Mucosa of stomach (tissue), 1 donor: ENCODE data around the gene ITGA8.
"Not testable (repeated sequence)": the region's sequence is repeated elsewhere in the genome, so short reads cannot be mapped to it uniquely, and the experiment has no call there.

Source experiments
- H3K27me3 ChIP-seq: one replicate; pipeline ENCODE4 v1.7.0; 2013; ENCODE audit warnings: mild to moderate bottlenecking, low read length; ENCODE audit not compliant: control insufficient read depth, insufficient read depth
- H3K36me3 ChIP-seq: one replicate; pipeline ENCODE4 v1.7.0; 2013; ENCODE audit warnings: low read length; ENCODE audit not compliant: control insufficient read depth, insufficient read depth
- H3K4me1 ChIP-seq: one replicate; pipeline ENCODE4 v1.7.0; 2013; ENCODE audit warnings: mild to moderate bottlenecking, low read length; ENCODE audit not compliant: control insufficient read depth, insufficient read depth
- H3K4me3 ChIP-seq: one replicate; pipeline ENCODE4 v1.7.0; 2013; ENCODE audit warnings: low read length
- H3K9ac ChIP-seq: one replicate; pipeline ENCODE4 v1.7.0; 2013; ENCODE audit warnings: mild to moderate bottlenecking, low read length, moderate library complexity
- H3K9me3 ChIP-seq: one replicate; pipeline ENCODE4 v1.7.0; 2013; ENCODE audit warnings: mild to moderate bottlenecking, low read length, moderate library complexity; ENCODE audit not compliant: control insufficient read depth
- donor health status: Pancreatic carcinoma.

ITGA8 gene

DNA sequence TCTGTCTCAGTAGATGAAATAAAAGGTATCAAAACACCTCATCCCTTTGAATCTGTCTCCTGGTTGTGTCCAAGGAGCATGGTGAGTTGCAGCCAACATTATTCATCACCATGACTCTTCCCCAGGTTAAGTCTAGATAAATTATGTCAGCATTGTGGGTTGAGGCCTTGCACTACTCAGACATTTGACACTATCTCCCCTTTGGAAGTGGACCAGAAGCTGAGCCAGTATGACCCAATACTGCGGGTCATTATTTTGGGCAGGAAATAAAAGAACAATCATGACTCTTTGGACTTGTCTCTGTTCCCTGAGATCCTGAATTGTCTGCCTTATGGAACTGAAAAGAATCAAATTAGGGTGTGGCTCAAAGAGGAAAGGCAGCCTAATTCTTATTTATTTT, 180.5 kb downstream of the ITGA8 start:
- Histone ChIP-seq H3K4me3 (no peak overlapping the region), H3K27me3 (no peaks in the 10 kb centered on the region), H3K36me3 (no peaks in the 10 kb centered on the region), H3K9me3 (no peaks in the 10 kb centered on the region), H3K9ac (no peak overlapping the region), H3K4me1 (no peaks in the 10 kb centered on the region)

DNA sequence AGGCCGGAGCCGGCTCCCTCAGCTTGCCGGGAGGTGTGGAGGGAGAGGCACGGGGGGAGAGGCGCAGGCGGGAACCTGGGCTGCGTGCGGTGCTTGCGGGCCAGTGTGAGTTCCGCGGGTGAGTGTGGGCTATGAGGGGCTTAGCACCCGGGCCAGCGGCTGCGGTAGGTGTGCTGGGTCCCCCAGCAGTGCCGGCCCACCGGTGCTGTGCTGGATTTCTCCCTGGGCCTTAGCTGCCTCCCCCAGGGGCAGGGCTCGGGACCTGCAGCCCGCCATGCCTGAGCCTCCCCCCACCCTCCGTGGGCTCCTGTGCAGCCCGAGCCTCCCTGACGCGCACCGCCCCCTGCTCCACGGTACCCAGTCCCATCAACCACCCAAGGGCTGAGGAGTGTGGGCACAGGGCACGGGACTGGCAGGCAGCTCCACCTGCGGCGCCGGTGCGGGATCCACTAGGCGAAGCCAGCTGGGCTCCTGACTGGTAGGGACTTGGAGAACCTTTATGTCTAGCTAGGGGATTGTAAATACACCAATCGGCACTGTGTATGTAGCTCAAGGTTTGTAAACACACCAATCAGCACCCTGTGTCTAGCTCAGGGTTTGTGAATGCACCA, 184.7 kb downstream of the ITGA8 start:
- not testable (repeated sequence) for H3K27me3 ChIP-seq, H3K9me3 ChIP-seq, H3K36me3 ChIP-seq, H3K4me3 ChIP-seq, H3K9ac ChIP-seq, H3K4me1 ChIP-seq

DNA sequence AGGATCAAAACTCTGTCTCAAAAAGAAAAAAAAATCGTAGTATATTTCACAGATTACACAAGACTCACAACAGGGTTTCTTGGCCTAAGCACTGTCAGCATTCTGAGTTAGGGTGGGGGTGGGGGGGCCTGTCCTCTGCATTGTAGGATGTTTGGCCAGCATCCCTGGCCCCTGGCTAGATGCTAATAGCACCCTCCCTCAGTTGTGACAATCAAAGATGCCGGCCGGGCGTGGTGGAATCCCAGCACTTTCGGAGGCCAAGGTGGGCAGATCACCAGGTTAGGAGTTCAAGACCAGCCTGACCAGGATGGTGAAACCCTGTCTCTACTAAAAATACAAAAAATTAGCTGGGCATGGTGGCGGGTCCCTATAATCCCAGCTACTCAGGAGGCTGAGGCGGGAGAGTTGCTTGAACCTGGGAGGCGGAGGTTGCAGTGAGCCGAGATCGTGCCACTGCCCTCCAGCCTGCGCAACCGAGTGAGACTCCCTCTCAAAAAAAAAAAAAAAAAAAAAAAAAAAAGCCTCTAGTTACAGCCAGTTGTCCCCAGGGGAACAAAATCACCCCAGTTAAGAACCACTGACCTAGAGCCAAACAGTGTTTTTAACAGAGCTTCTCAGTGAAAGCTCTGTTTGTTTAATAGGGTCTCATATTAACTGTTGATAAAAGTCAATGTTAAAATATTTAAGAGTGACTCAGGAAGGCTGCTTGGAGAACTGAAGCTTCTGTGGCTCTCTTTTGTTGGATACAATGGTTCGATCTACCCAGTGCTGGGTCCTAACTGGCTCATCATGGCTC, 187.6 kb downstream of the ITGA8 start:
- Histone ChIP-seq H3K36me3 (no peaks in the 10 kb centered on the region), H3K4me3 (no peak overlapping the region), H3K27me3 (no peaks in the 10 kb centered on the region), H3K4me1 (no peaks in the 10 kb centered on the region), H3K9ac (no peak overlapping the region), H3K9me3 (no peaks in the 10 kb centered on the region)

DNA sequence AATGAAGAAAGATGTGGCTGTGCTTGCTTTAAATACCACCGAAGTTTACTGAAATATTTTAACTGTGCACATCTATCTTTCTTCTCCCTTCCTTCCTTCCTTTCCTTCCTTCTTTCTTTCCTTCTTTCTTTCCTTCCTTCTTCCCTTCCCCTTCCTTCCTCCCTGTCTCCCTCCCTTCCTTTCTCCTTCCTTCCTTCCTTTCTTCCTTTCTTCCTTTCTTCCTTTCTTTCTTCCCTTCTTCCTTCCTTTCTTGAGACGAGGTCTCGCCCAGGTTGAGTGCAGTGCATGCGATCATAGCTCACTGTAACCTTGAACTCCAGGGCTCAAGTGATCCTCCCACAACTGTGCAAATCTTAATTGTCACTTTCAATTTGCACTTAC, 190.9 kb downstream of the ITGA8 start:
- Histone ChIP-seq H3K4me3 (no peak overlapping the region), H3K27me3 (no peaks in the 10 kb centered on the region), H3K4me1 (no peaks in the 10 kb centered on the region), H3K36me3 (no peaks in the 10 kb centered on the region), H3K9ac (no peak overlapping the region), H3K9me3 (no peaks in the 10 kb centered on the region)

DNA sequence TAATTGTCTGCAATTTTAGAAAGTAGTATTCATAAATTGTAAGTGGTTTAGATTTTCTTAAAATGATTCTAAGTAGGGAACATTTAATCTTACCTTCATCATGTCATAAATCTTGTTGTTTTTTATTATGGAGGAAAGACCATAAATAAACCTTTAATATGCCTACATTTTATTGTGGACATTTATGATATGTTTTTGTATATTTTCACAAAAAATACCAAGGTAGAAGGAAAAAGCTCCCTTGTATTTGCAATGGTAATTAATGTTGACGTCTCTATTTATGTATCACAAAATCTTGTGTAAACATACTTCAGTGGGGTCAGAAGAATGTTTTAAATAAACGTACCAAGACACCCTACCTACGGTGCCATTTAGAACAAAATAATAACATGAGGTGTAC, 193.0 kb downstream of the ITGA8 start:
- Histone ChIP-seq H3K9me3 (no peaks in the 10 kb centered on the region), H3K27me3 (no peaks in the 10 kb centered on the region), H3K4me1 (no peaks in the 10 kb centered on the region)

DNA sequence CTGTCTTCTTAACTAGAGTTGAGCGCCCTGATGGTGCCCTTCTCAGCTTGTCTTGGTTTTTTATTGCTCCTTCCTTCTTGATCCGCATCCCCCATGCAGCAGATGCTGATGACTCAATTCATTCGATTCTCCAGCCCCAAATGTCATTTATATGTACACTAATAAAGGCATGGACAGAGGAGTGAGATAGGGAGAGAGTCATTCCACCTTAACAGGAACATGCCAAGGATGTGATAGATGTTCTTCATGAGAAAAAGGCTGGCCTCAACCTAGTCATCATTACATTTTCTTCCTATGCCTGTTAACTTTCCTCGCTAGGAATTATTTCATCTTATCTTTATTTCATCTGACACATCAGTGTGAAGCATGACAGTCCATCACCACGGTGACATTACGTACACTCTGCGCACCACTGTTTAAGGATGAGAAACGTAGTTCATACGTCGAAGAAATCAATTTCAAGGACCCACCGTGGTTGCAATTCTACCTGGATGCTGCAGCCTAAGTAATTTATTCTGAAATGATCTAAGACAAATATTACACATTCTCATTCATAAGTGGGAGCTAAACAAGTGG, 198.3 kb downstream of the ITGA8 start:
- Histone ChIP-seq H3K36me3 (no peaks in the 10 kb centered on the region), H3K4me3 (no peak overlapping the region), H3K27me3 (no peaks in the 10 kb centered on the region), H3K9ac (no peak overlapping the region), H3K9me3 (no peaks in the 10 kb centered on the region), H3K4me1 (no peaks in the 10 kb centered on the region)

More for the DNA sequence above, 193.0 kb downstream of the ITGA8 start:
- Histone ChIP-seq H3K9ac (no peak overlapping the region), H3K36me3 (no peaks in the 10 kb centered on the region), H3K4me3 (no peak overlapping the region)

DNA sequence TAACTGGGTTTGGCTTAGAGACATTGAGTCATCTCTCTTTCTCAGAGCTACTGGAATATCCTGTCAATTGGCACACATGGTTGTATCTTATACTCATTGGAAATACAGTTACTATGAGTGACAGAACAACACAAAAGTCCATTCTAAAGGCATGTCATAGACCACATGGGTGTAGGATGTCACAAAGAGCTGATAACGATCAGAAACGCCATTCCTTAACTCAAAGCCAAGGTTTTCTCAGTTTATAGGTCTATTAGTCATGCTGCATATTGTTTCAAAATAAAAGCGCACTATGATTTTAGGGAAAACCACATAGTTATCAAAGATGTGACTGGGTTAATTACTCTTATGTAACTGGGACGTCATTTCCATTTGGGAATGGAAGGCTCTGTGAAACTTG, 201.5 kb downstream of the ITGA8 start:
- no peaks in the 10 kb centered on the region for H3K27me3 ChIP-seq
- no peaks in the 10 kb centered on the region for H3K36me3 ChIP-seq
- H3K4me3 ChIP-seq: no peak overlapping the region
- H3K9ac ChIP-seq: no peak overlapping the region
- no peaks in the 10 kb centered on the region for H3K4me1 ChIP-seq
- no peaks in the 10 kb centered on the region for H3K9me3 ChIP-seq

DNA sequence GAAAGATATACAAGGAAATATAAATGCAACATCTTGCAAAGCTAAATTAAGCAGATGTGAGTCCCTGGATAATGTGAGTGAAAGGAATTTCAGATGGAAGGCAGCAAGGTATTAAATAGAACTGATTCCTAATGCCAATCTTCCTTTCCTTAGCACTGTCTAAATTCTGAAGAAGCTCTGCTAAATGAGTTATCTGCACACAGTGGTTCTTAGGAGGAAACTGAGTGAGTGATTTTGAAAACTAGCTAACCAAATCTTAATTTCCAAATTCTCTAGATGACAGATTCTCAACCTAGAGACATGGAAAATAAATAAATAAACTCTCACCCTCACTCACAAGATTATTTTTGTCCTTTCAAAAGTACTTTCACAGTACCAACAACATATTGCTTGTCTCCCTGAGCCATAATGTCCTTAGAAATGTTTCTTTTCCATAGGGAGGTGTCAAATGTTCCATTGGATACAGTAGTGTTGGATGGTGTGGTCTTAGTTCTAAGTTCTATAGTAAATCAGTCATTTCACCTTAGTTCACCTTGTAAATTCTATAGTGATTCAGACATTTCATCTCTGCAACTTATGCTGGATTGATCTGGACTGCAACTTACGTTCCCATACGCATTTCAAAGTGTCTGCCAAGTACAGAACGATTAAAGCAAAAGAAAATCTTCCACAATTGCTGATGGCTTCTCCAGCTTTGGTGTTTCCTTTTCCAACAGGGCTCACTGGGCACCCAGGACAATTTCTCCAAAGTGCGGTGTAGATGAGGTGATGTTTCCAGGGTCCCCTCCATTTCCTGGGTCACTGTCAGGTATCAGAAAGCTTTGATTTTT, 203.3 kb downstream of the ITGA8 start:
- no peak overlapping the region for H3K4me3 ChIP-seq
- no peaks in the 10 kb centered on the region for H3K4me1 ChIP-seq
- H3K27me3 ChIP-seq: no peaks in the 10 kb centered on the region
- no peak overlapping the region for H3K9ac ChIP-seq
- H3K36me3 ChIP-seq: no peaks in the 10 kb centered on the region
- no peaks in the 10 kb centered on the region for H3K9me3 ChIP-seq

DNA sequence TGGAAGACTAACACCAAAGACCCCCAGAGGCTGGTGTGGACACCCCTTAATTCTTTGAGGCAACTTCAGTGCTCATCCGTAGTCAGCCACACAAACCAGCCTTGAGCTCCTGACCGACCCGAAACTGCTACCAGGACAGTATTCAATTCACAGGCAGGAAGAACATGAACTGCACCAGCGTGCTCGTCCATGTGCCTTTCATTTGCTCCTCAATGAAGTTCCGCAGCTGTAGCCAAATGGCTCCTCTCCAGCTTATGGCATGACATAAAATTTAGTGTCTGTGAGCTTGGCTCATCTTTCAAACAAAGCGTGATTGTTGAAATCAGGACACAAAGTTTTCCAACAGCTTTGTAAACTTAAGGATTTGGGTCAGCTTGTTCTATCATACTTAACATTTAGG, 204.5 kb downstream of the ITGA8 start:
- no peak overlapping the region for H3K9ac ChIP-seq
- H3K4me3 ChIP-seq: no peak overlapping the region
- H3K4me1 ChIP-seq: no peaks in the 10 kb centered on the region
- no peaks in the 10 kb centered on the region for H3K9me3 ChIP-seq
- no peaks in the 10 kb centered on the region for H3K36me3 ChIP-seq
- no peaks in the 10 kb centered on the region for H3K27me3 ChIP-seq

DNA sequence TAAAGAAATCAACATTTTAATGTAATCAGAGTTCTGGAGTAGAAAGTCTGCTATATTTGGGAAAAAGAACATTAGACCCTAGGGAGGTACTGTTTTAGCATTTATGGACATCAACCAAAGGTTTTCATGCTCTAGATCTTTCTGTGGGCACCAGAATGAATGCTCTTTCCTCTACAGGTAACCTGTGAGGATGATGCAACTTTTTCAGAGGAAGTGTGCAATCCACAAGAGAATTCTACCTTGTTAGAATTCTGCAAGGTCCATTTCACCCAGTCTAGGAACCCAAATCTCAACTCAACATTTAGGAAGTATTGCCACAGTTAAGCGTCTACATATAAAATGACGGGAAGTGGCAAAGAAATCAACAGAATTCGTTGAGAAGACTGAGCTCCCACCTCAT, 208.8 kb downstream of the ITGA8 start:
- no peaks in the 10 kb centered on the region for H3K36me3 ChIP-seq
- no peaks in the 10 kb centered on the region for H3K4me1 ChIP-seq
- no peaks in the 10 kb centered on the region for H3K27me3 ChIP-seq
- no peaks in the 10 kb centered on the region for H3K9me3 ChIP-seq
- H3K4me3 ChIP-seq: no peak overlapping the region
- no peak overlapping the region for H3K9ac ChIP-seq

DNA sequence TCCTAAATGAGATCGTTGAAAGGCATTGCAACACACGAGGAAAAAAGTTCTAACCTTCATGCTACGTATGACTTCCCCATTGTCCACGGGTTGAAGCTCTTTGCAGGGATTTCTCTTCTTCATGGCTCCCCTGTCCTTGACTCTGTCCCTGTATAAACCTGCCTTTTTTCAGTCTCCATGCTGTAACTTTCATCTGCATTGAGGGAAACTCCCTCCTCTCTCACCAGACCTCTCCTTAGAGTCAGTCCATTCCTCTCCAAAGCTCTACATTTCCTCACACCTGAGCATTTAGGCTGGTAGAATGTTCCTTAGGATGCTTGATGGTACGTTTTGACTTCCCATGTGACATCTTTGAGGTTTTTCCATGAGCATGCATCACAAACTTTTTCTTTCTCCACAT, 214.4 kb downstream of the ITGA8 start:
- H3K9me3 ChIP-seq: no peaks in the 10 kb centered on the region
- no peak overlapping the region for H3K9ac ChIP-seq
- no peak overlapping the region for H3K4me3 ChIP-seq
- no peaks in the 10 kb centered on the region for H3K27me3 ChIP-seq
- H3K36me3 ChIP-seq: no peaks in the 10 kb centered on the region
- no peaks in the 10 kb centered on the region for H3K4me1 ChIP-seq
